ENCODE results near the gene HOXA4. TPM values are rescaled to one million over a fixed set of nuclear protein-coding genes. Genes with fewer than 3 reads are reported as not detected.

The HOXA4 gene
- total and polyA plus RNA-seq, 10 of the 15 experiments (the other 5 are each of a cell fraction or from before 2014, with no cell fraction given): 0.07 TPM; not detected in 9

DNA sequence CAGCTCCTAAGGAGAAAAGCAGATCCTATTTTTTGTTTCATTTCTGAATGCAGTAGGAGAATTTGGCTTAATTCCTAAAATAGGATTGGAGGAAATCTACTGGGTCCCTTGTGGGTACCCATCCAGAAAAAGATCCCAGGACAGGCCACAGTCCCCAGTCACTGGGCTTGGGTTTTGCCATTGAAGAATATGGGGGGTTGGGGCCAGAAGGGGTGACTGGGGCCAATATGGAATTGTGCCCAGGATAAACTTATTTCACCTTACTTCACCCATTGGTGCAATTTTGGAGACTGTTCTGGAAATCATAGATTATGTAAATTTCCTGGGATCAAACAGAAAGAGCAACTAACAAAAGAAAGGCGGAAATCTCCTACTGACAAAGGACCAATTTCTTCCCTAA lies 7.9 kb upstream of the HOXA4 start (continued):
- TF ChIP-seq ZZZ3 (IDR thresholded peaks at IDR 0.05; ENCODE audit: control insufficient read depth, insufficient read length, low read depth): no peak
- TF ChIP-seq PAX8 (IDR thresholded peaks at IDR 0.05): no peak

DNA sequence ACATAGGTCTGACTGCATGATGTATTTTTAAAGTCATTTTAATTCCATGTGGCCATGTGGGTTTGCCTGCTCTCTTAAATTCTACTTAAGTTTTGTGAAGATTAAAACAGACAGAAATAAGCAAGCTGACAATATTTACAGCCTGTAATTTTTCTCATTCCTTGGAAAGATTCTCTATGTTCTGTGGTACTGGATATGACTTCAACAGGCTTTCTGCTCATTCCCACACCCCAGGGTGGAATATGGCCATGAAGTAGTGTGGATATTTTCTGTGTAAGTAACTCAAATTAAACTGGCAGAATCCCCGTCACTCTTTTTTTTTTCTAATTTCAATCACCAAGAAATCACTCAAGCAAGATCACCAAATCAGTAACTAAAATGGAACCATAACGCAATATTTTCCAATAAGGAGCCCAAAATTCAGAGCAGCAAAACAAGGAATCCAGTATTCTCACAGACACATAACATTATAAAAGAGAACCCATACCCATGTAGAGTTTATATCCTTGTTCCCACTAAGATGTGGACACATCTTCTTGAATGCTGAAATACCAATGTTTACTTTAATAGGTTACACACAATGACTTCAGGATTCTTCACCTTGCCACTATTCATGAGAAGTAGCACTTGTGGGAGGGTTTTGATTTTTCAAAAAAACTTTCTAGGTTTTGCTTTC lies 7.2 kb upstream of the HOXA4 start:
- Histone ChIP-seq H3K36me3 (ENCODE audit: control insufficient read depth in 2 of 2, insufficient read depth in 2 of 2, low read length in 1 of 2) (no peaks in the 10 kb centered on the region), H4K20me1 (ENCODE audit: control insufficient read depth, insufficient read depth) (no peaks in the 10 kb centered on the region), H3K27ac (ENCODE audit: control insufficient read depth, insufficient read depth) (no peak overlapping the region), H3K9ac (ENCODE audit: control insufficient read depth, insufficient read depth, low read length) (no peak overlapping the region), H3K79me2 (ENCODE audit: control insufficient read depth, insufficient read depth, low read length) (no peaks in the 10 kb centered on the region), H2AFZ (ENCODE audit: control insufficient read depth, low read depth, low read length) (no peak overlapping the region), H3K4me2 (ENCODE audit: control insufficient read depth, insufficient read depth) (no peak overlapping the region), H3K4me3 (no peak overlapping the region), H3K27me3 (replicated peaks in 1 of 2; ENCODE audit: control insufficient read depth in 2 of 2, insufficient read depth in 2 of 2, low read length in 1 of 2) (peaks cover 0 to 7% of the 10 kb centered on the region in 2 experiments; a peak in 2 of 4 replicates), H3K4me1 (ENCODE audit: control insufficient read depth, insufficient read depth, low read length) (no peaks in the 10 kb centered on the region; the same call in 1 of the 2 replicates), H3K9me3 (replicated peaks; ENCODE audit: control insufficient read depth, insufficient read depth, low read length) (no peaks in the 10 kb centered on the region)
- in situ Hi-C loops (cut with MboI): no loop called here
- RAD21 ChIA-PET (ENCODE audit: unreplicated experiment): no interaction called here
- BruUV-seq (replicated peaks): no TSS peak
- CTCF ChIA-PET: no interaction called here
- intact Hi-C loops (cut with micrococcal nuclease; ENCODE audit: unreplicated experiment): no loop called here
- DNase-seq (ENCODE audit: low read depth, low spot score): no peak
- ATAC-seq: no peak
- POLR2A ChIA-PET: no interaction called here
- 80% methylated on average over 2 of the region's 2 CpGs for WGBS (ENCODE audit: insufficient coverage, insufficient replicate concordance, low lambda C conversion rate, missing lambda C conversion rate)
- FAIRE-seq: no peak
- TF ChIP-seq POLR2AphosphoS5 (IDR thresholded peaks at IDR 0.05; ENCODE audit: low read length) (no peak), TAF1 (IDR thresholded peaks at IDR 0.05; ENCODE audit: borderline replicate concordance, low read depth, low read length) (no peak), SP1 (IDR thresholded peaks at IDR 0.05; ENCODE audit: low read depth, low read length) (no peak), SMARCA5 (IDR thresholded peaks at IDR 0.05) (no peak), CHD4 (IDR thresholded peaks at IDR 0.05) (no peak), MYC (IDR thresholded peaks at IDR 0.05; ENCODE audit: insufficient read depth, insufficient read length, insufficient replicate concordance, low read length, severe bottlenecking) (no peak), CBX3 (IDR thresholded peaks at IDR 0.05; ENCODE audit: borderline replicate concordance, low read depth) (no peak), KAT2A (conservative IDR thresholded peaks at IDR 0.05; ENCODE audit: control insufficient read depth, low read depth, low read length) (no peak)
- TF ChIP-seq, protein P1, sequence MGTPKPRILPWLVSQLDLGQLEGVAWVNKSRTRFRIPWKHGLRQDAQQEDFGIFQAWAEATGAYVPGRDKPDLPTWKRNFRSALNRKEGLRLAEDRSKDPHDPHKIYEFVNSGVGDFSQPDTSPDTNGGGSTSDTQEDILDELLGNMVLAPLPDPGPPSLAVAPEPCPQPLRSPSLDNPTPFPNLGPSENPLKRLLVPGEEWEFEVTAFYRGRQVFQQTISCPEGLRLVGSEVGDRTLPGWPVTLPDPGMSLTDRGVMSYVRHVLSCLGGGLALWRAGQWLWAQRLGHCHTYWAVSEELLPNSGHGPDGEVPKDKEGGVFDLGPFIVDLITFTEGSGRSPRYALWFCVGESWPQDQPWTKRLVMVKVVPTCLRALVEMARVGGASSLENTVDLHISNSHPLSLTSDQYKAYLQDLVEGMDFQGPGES (IDR thresholded peaks at IDR 0.05): no peak
- SMC1A ChIA-PET (ENCODE audit: uncharacterized antibody, unreplicated experiment): no interaction called here
